Suprapubic skin (tissue), 4 donors: ENCODE data around the gene POU2AF1. TPM values are rescaled to one million over a fixed set of nuclear protein-coding genes. Genes with fewer than 3 reads are reported as not detected.
"Not testable (repeated sequence)": the region's sequence is repeated elsewhere in the genome, so short reads cannot be mapped to it uniquely, and the experiment has no call there.

Experiments
- DNase-seq, 2 donors: peaks; one replicate each; pipeline ENCODE4 v3.0.0-alpha.2; 2019; ENCODE audit warnings: low spot score in 2 of 2
- H3K27ac ChIP-seq: fragments of 200-600 bp; sonication (generic); one replicate; pipeline ENCODE4 v1.5.1; 2019
- H3K27me3 ChIP-seq: fragments of 200-600 bp; sonication (generic); one replicate; pipeline ENCODE4 v1.5.1; 2019
- H3K36me3 ChIP-seq: fragments of 200-600 bp; sonication (generic); one replicate; pipeline ENCODE4 v1.5.1; 2019
- H3K4me1 ChIP-seq: fragments of 200-600 bp; sonication (generic); one replicate; pipeline ENCODE4 v1.5.1; 2019
- H3K4me3 ChIP-seq: fragments of 200-600 bp; sonication (generic); one replicate; pipeline ENCODE4 v1.5.1; 2019; ENCODE audit warnings: mild to moderate bottlenecking
- H3K9me3 ChIP-seq: fragments of 200-600 bp; sonication (generic); one replicate; pipeline ENCODE4 v1.5.1; 2019
- EP300 ChIP-seq: sonication (generic); formaldehyde crosslinking; IDR thresholded peaks from one replicate; pipeline ENCODE4 v1.6.1; 2017; ENCODE audit warnings: antibody characterized with exemption
- POLR2A ChIP-seq, 2 donors: fragments of 450-650 bp; IDR thresholded peaks; one replicate each; pipeline ENCODE4 v1.6.1; 2017; ENCODE audit warnings: antibody characterized with exemption in 2 of 2, mild to moderate bottlenecking in 2 of 2, moderate library complexity in 2 of 2
- POLR2AphosphoS5 ChIP-seq, 3 donors: sonication (generic); formaldehyde crosslinking; IDR thresholded peaks; one replicate each; pipeline ENCODE4 v1.6.1; 2017; ENCODE audit warnings: antibody characterized with exemption in 3 of 3
- WGBS: methylation state at CpG from one replicate; pipeline ENCODE4 v1.1.5; 2018; 5-methylcytosine and 5-hydroxymethylcytosine counted together
- total RNA-seq, 4 donors: library from RNA; depleted of rRNA; stranded (reverse); fragments of >200 nt; gene quantifications; one replicate each; pipeline ENCODE4 v1.1.0, GENCODE V29; 2016
- TF ChIP-seq, protein P1 (sequence below), 2 donors: fragments of 200-600 bp in 1 of 2; fragments of 450-650 bp in 1 of 2; sonication (generic) in 1 of 2; IDR thresholded peaks; one replicate each; pipeline ENCODE4 v1.5.1; 2016 to 2019; ENCODE audit warnings: antibody characterized with exemption in 2 of 2, mild to moderate bottlenecking in 1 of 2, moderate library complexity in 1 of 2

The POU2AF1 gene
- total RNA-seq, 4 donors from 2014 or later = not detected

DNA sequence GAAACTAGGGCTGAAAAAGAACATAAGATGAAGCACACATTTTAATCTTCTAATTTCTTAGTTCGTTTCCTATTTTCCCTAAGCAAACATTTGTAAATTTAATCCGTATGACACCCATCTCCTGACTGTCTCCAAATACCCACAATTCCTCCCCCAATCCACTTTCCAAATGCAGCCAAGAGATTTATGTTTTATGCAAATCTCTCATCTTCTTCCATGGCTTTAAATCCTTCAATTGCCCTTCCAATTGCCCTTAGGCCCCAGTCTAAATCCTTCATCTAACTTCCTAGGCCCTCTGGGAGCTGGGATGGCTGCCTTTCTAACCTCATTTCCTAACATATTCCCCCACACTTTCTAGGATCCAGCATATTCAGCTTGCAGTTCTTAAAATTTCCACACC is 18.0 kb upstream of the POU2AF1 start:
- no peaks in the 10 kb centered on the region for H3K9me3 ChIP-seq
- H3K27ac ChIP-seq = no peak overlapping the region
- no peaks in the 10 kb centered on the region for H3K4me1 ChIP-seq
- peaks cover 3% of the 10 kb centered on the region for H3K27me3 ChIP-seq
- TF ChIP-seq POLR2A (IDR thresholded peaks at IDR 0.05) (no peak), EP300 (no peak), POLR2AphosphoS5 (IDR thresholded peaks at IDR 0.05) (no peak)
- TF ChIP-seq, protein P1, sequence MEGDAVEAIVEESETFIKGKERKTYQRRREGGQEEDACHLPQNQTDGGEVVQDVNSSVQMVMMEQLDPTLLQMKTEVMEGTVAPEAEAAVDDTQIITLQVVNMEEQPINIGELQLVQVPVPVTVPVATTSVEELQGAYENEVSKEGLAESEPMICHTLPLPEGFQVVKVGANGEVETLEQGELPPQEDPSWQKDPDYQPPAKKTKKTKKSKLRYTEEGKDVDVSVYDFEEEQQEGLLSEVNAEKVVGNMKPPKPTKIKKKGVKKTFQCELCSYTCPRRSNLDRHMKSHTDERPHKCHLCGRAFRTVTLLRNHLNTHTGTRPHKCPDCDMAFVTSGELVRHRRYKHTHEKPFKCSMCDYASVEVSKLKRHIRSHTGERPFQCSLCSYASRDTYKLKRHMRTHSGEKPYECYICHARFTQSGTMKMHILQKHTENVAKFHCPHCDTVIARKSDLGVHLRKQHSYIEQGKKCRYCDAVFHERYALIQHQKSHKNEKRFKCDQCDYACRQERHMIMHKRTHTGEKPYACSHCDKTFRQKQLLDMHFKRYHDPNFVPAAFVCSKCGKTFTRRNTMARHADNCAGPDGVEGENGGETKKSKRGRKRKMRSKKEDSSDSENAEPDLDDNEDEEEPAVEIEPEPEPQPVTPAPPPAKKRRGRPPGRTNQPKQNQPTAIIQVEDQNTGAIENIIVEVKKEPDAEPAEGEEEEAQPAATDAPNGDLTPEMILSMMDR (IDR thresholded peaks at IDR 0.05) = no peak
- WGBS = 40% methylated on average over 2 of the region's 2 CpGs
- no peak overlapping the region for H3K4me3 ChIP-seq
- H3K36me3 ChIP-seq = no peaks in the 10 kb centered on the region
- DNase-seq = no peak

DNA sequence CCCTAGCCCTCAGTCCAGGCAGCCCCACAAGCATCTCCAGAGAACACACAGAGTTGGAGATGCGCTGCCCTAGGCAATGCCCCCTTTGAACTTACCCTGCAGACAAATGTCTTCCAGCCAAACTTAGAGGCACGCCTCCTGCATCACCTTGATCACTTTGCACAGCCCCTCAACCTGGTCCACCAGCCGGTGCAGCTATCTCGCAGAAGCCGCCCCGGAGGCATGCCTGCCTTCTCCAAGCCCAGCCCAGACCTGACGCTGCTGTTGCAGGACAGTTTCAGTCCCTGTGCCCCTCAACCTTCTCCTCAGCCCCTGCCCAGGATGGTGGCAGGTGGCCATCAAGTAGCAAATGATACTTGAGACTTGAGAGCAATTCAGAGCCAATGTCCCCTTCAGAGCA is 16.7 kb upstream of the POU2AF1 start:
- peaks cover 3% of the 10 kb centered on the region for H3K27me3 ChIP-seq
- no peaks in the 10 kb centered on the region for H3K4me1 ChIP-seq
- TF ChIP-seq POLR2AphosphoS5 (IDR thresholded peaks at IDR 0.05) = no peak
- no peak for TF ChIP-seq EP300
- no peak for TF ChIP-seq POLR2A (IDR thresholded peaks at IDR 0.05)
- TF ChIP-seq, protein P1 (IDR thresholded peaks at IDR 0.05) = no peak
- H3K27ac ChIP-seq = no peak overlapping the region
- H3K36me3 ChIP-seq = no peaks in the 10 kb centered on the region
- no peaks in the 10 kb centered on the region for H3K9me3 ChIP-seq
- no peak overlapping the region for H3K4me3 ChIP-seq
- DNase-seq = no peak
- WGBS = 87% methylated on average over 7 of the region's 7 CpGs

DNA sequence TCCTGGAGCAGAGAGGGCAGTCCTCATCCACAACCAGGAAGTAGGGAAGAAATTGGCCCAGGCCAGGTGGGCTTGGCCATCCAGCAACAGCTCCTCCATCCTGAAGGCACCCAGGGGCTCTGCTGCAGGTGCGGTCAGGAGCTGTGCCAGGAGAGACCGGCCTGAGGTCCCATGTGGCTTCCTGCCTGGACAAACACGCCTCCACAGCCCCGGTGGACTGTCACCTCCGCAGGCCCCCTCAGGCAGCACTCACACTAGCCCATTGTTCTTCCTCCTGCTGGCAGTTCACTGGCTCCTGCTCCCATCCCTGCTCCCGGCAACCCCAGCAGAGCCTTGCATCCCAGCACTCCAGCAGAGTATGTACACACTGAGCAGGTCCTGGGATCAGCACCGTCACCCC is 16.0 kb upstream of the POU2AF1 start:
- H3K27ac ChIP-seq = no peak overlapping the region
- H3K4me3 ChIP-seq = no peak overlapping the region
- DNase-seq = no peak
- no peak for TF ChIP-seq POLR2A (IDR thresholded peaks at IDR 0.05)
- no peak for TF ChIP-seq POLR2AphosphoS5 (IDR thresholded peaks at IDR 0.05)
- TF ChIP-seq EP300 = no peak
- TF ChIP-seq, protein P1 (IDR thresholded peaks at IDR 0.05) = no peak
- peaks cover 3% of the 10 kb centered on the region for H3K27me3 ChIP-seq
- WGBS = 57% methylated on average over 7 of the region's 7 CpGs
- no peaks in the 10 kb centered on the region for H3K36me3 ChIP-seq
- H3K9me3 ChIP-seq = no peaks in the 10 kb centered on the region
- no peaks in the 10 kb centered on the region for H3K4me1 ChIP-seq

DNA sequence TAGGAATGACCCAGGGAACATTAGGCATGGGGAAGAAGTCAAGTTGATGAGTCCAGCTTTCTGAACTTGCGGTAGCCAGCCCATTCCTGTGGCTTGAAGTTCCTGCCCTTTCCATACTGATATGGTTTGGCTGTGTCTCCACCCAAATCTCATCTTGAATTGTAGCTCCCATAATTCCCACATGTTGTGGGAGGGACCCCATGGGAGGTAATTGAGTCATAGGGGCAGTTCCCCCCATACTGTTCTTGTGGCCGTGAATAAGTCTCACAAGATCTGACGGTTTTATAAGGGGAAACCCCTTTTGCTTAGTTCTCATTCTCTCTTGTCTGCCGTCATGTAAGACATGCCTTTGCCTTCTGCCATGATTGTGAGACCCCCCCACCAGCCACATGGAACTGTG is 15.1 kb upstream of the POU2AF1 start:
- not testable (repeated sequence) for H3K27me3 ChIP-seq, H3K4me1 ChIP-seq, H3K4me3 ChIP-seq, DNase-seq, H3K27ac ChIP-seq, H3K36me3 ChIP-seq, H3K9me3 ChIP-seq
- WGBS = 80% methylated on average over 4 of the region's 4 CpGs

DNA sequence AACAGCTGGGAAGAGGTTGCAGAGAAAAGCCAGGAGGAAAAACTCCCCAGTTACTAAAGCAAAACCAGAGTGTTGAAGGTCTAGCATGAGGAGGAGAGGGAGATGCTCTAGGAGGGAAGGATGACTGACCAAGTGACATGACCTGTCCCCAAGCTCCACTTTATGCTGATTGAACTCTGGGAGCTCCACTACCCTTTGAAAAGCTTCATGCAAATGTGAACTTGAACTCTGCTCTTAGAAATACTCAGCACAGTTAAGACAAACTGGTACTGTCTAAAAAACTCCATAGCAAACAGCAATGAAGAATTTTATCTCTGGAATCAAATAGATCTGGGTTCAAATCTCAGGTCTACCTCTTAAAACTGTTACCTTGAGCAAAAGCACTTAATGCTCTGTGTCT is 14.5 kb upstream of the POU2AF1 start:
- no peak for TF ChIP-seq POLR2A (IDR thresholded peaks at IDR 0.05)
- TF ChIP-seq POLR2AphosphoS5 (IDR thresholded peaks at IDR 0.05) = no peak
- no peak overlapping the region for H3K4me3 ChIP-seq
- no peaks in the 10 kb centered on the region for H3K36me3 ChIP-seq
- no peak overlapping the region for H3K27ac ChIP-seq
- H3K9me3 ChIP-seq = no peaks in the 10 kb centered on the region
- H3K27me3 ChIP-seq = peaks cover 3% of the 10 kb centered on the region
- no peaks in the 10 kb centered on the region for H3K4me1 ChIP-seq
- no peak for DNase-seq

DNA sequence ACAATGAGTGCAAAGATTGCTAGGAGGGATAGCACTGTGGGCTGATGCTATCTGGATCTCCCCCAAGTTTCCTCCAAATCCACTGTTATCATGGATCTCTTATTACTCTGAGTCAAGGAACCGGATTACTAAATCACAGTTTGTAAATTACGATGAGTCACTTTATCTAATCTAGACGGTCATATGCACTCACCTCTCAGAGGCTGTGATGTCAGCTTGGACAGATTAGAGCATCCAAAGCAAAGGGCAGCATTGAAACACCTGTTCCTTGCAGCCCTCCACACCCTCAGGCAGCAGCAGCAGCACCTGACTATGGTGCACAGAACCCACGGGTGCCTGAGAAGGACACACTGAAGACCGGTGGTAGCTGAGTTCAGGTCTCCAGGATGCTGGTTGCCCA is 14.0 kb upstream of the POU2AF1 start:
- no peak overlapping the region for H3K4me3 ChIP-seq
- no peak for DNase-seq
- WGBS = 76% methylated on average over 5 of the region's 5 CpGs

More for the DNA sequence above, 14.0 kb upstream of the POU2AF1 start:
- peaks cover 3% of the 10 kb centered on the region for H3K27me3 ChIP-seq
- H3K27ac ChIP-seq = no peak overlapping the region
- TF ChIP-seq POLR2AphosphoS5 (IDR thresholded peaks at IDR 0.05) = no peak
- TF ChIP-seq, protein P1 (IDR thresholded peaks at IDR 0.05) = no peak
- no peak for TF ChIP-seq EP300
- TF ChIP-seq POLR2A (IDR thresholded peaks at IDR 0.05) = no peak
- no peaks in the 10 kb centered on the region for H3K4me1 ChIP-seq
- H3K9me3 ChIP-seq = no peaks in the 10 kb centered on the region
- no peaks in the 10 kb centered on the region for H3K36me3 ChIP-seq
